K562 (cell line): ENCODE results near the gene ZFAND3. TPM values are rescaled to one million over a fixed set of nuclear protein-coding genes. Genes with fewer than 3 reads are reported as not detected.
A peak's percentile ranks its signal among the peaks of the same experiment; 100 is the strongest.

ENCODE experiments used
- ATAC-seq: fragments of 200-7000 bp; cut with Tn5 transposase; 3 replicates; pipeline ENCODE4 v1.9.1; 2020; ENCODE audit warnings: moderate library complexity
- BruUV-seq: library from RNA; stranded (reverse); fragments of 400-500 nt; replicated peaks from 2 replicates; lab custom pipeline; 2021; lab: Mats Ljungman, UMichigan
- CTCF ChIA-PET: fragments of 300-600 bp; formaldehyde crosslinking; extraction: SDS; loops from one replicate; lab custom pipeline; 2021; ENCODE audit warnings: low intra/inter-chr PET ratio; lab: Yijun Ruan, JAX
- POLR2A ChIA-PET: fragments of 300-600, 350-650 bp; sonication (Branson Sonifier 250); formaldehyde crosslinking; extraction: SDS; loops from one replicate; lab custom pipeline; 2021; ENCODE audit warnings: antibody characterized with exemption, inconsistent platforms; lab: Yijun Ruan, JAX
- DNase-seq, 4 experiments: peaks; one replicate each; pipeline versions ENCODE4 v3.0.0 to v3.0.0-alpha.2; 2011 to 2018; ENCODE audit warnings: low spot score in 3 of 4, mixed read lengths in 3 of 4; ENCODE audit errors: extremely low read depth in 1 of 4
- FAIRE-seq: peaks from 2 replicates; lab custom pipeline; 2011; peaks lifted over from hg19 to GRCh38; lab: Jason Lieb, UNC
- H2AFZ ChIP-seq: 2 replicates; pipeline ENCODE4 v1.6.0; 2011; ENCODE audit warnings: low read depth, low read length, control low read depth, inconsistent platforms
- H3K27ac ChIP-seq: fragments of 200-600 bp; 3 replicates; pipeline ENCODE4 v1.8.0; 2011; ENCODE audit warnings: low read depth, mild to moderate bottlenecking, control low read depth, inconsistent platforms, low read length, moderate library complexity, mixed read lengths; ENCODE audit errors: extremely low read depth
- H3K27me3 ChIP-seq, 2 experiments: fragments of 300-600 bp in 1 of 2; 2 replicates in 1 of 2; 3 replicates in 1 of 2; pipeline versions ENCODE4 v1.6.0 to v1.8.0; 2011; ENCODE audit warnings: inconsistent platforms in 2 of 2, low read length in 2 of 2, mild to moderate bottlenecking in 1 of 2, mixed read lengths in 1 of 2, moderate library complexity in 1 of 2; ENCODE audit not compliant: control insufficient read depth in 2 of 2, insufficient read depth in 2 of 2
- H3K36me3 ChIP-seq: fragments of 300-600 bp; 3 replicates; pipeline ENCODE4 v1.8.0; 2011; ENCODE audit warnings: mild to moderate bottlenecking, low read length, inconsistent platforms; ENCODE audit not compliant: control insufficient read depth, insufficient read depth
- H3K4me1 ChIP-seq, 2 experiments: fragments of 200-600 bp in 1 of 2; replicated peaks in 1 of 2; 2 replicates in 1 of 2; 3 replicates in 1 of 2; pipeline versions ENCODE4 v1.5.1 to v1.8.0; 2011; ENCODE audit warnings: inconsistent platforms in 2 of 2, low read length in 2 of 2, mild to moderate bottlenecking in 1 of 2, mixed read lengths in 1 of 2, moderate library complexity in 1 of 2; ENCODE audit not compliant: control insufficient read depth in 2 of 2, insufficient read depth in 2 of 2
- H3K4me2 ChIP-seq: 2 replicates; pipeline ENCODE4 v1.6.1; 2011; ENCODE audit warnings: low read length, control low read depth, inconsistent platforms, mixed read lengths; ENCODE audit not compliant: insufficient read depth
- H3K4me3 ChIP-seq: fragments of 200-600 bp; sonication (generic), shearing (Covaris generic); 2 replicates; pipeline ENCODE4 v1.5.1; 2016; ENCODE audit warnings: control low read depth, inconsistent platforms
- H3K79me2 ChIP-seq: fragments of 200-600 bp; 3 replicates; pipeline ENCODE4 v1.8.0; 2011; ENCODE audit warnings: low read length, inconsistent platforms; ENCODE audit not compliant: control insufficient read depth, insufficient read depth
- H3K9ac ChIP-seq, 2 experiments: 2 replicates each; pipeline versions ENCODE4 v1.6.0 to v1.6.1; 2011; ENCODE audit warnings: low read depth in 2 of 2, low read length in 2 of 2, control low read depth in 1 of 2, inconsistent platforms in 1 of 2, mild to moderate bottlenecking in 1 of 2, mixed read lengths in 1 of 2; ENCODE audit not compliant: insufficient read depth in 1 of 2
- H3K9me1 ChIP-seq: one replicate; pipeline ENCODE4 v1.6.0; 2011; ENCODE audit warnings: inconsistent platforms, mild to moderate bottlenecking, low read length, moderate library complexity; ENCODE audit not compliant: control insufficient read depth, insufficient read depth
- H3K9me3 ChIP-seq: replicated peaks from 2 replicates; pipeline ENCODE4 v1.5.1; 2011; ENCODE audit warnings: low read depth, low read length, inconsistent platforms; ENCODE audit not compliant: control insufficient read depth, insufficient read depth
- H4K20me1 ChIP-seq: replicated peaks from 2 replicates; pipeline ENCODE4 v1.6.1; 2011; ENCODE audit warnings: low read length, inconsistent platforms, mixed read lengths; ENCODE audit not compliant: control insufficient read depth, insufficient read depth
- ETS1 ChIP-seq: conservative IDR thresholded peaks from 2 replicates; pipeline ENCODE4 v1.6.1; 2011; ENCODE audit warnings: low read depth, mild to moderate bottlenecking, low read length; ENCODE audit not compliant: control insufficient read depth
- L3MBTL2 ChIP-seq: fragments of 450-650 bp; IDR thresholded peaks from 2 replicates; pipeline ENCODE4 v1.6.1; 2016; ENCODE audit warnings: mild to moderate bottlenecking, moderate library complexity
- PKNOX1 ChIP-seq: fragments of 450-650 bp; IDR thresholded peaks from 2 replicates; pipeline ENCODE4 v1.6.1; 2016
- PML ChIP-seq: IDR thresholded peaks from 2 replicates; pipeline ENCODE4 v1.6.1; 2012; ENCODE audit warnings: low read length, inconsistent platforms
- WGBS: fragments of 100-300 bp; shearing (Covaris generic); methylation state at CpG from one replicate; pipeline ENCODE4 v1.1.6; 2016; ENCODE audit warnings: low coverage, mixed read lengths; ENCODE audit not compliant: insufficient coverage; ENCODE audit errors: missing lambda C conversion rate; 5-methylcytosine and 5-hydroxymethylcytosine counted together
- in situ Hi-C: fragments of 300-500 bp; cut with MboI; formaldehyde crosslinking; loops from 4 replicates; pipeline ENCODE4 v1.15.0; 2018; ENCODE audit warnings: inconsistent platforms, mixed read lengths
- intact Hi-C: fragments of 100-400 bp; cut with micrococcal nuclease; formaldehyde crosslinking; loops from 2 replicates; pipeline ENCODE4 v1.14.2; 2022
- polyA plus RNA-seq, 8 experiments: library from polyadenylated mRNA; depleted of rRNA in 4 of 8; stranded (reverse) in 5 of 8; unstranded in 3 of 8; fragments of >200 nt; fragmentation: Nextera tagmentation in 2 of 8; fragmentation: Illumina TruSeq in 1 of 8; extraction: Ambion mirVana in 2 of 8; extraction: Trizol in 1 of 8; gene quantifications; 2 replicates each; pipeline versions ENCODE4 v1.2.1 to v1.2.3, GENCODE V29; 2011 to 2014; ENCODE audit warnings: inconsistent platforms in 1 of 8, missing spikeins in 1 of 8
- total RNA-seq, 7 experiments: library from RNA; depleted of rRNA in 6 of 7; stranded (reverse); fragments of >200 nt in 6 of 7; fragmentation: Illumina TruSeq in 2 of 7; extraction: Trizol in 2 of 7; gene quantifications; 2 replicates each; pipeline versions ENCODE4 v1.2.1 to v1.2.3, GENCODE V29; 2011 to 2021; ENCODE audit warnings: low replicate concordance in 1 of 7

Gene ZFAND3
- total and polyA plus RNA-seq, 9 of the 15 experiments (the other 6 are each of a cell fraction or from before 2014, with no cell fraction given), result 0.81 to 26.6 (median 11.8) TPM

- H3K9ac ChIP-seq, result no peak overlapping the region
- in situ Hi-C loops, result no loop called here
- BruUV-seq, result no TSS peak
- TF ChIP-seq PKNOX1, result peak; percentile 39; the same call in 1 of the 2 replicates
- TF ChIP-seq PML, result no peak
- TF ChIP-seq ETS1, result no peak
- TF ChIP-seq L3MBTL2, result no peak
- no peaks in the 10 kb centered on the region for H3K4me1 ChIP-seq
- no peak overlapping the region for H3K4me2 ChIP-seq
- 0% methylated on average over 2 of the region's 2 CpGs for WGBS
- H3K9me1 ChIP-seq, result no peaks in the 10 kb centered on the region
- no peaks in the 10 kb centered on the region for H3K36me3 ChIP-seq
- ChIA-PET CTCF (no interaction called here), POLR2A (no interaction called here)
- H3K27me3 ChIP-seq, result peaks cover 18 to 37% of the 10 kb centered on the region in 2 experiments
- FAIRE-seq (no peak), DNase-seq (no peak), ATAC-seq (no peak)
- H3K27ac ChIP-seq, result no peak overlapping the region
- no peak overlapping the region for H3K4me3 ChIP-seq
- H4K20me1 ChIP-seq, result peaks cover 4% of the 10 kb centered on the region; the same call in 1 of the 2 replicates
- H3K79me2 ChIP-seq, result no peaks in the 10 kb centered on the region
- no peak overlapping the region for H2AFZ ChIP-seq
- intact Hi-C loops, result no loop called here
- H3K9me3 ChIP-seq, result no peaks in the 10 kb centered on the region
Observed at GRCh38 chr6:38194282-38194572, 374.7 kb downstream of the ZFAND3 start.
